Stomach (tissue), 4 donors: ENCODE results near the gene DUOX2.

Source experiments
- CTCF ChIP-seq, 7 experiments: fragments of 450-650 bp in 4 of 7; fragments of 200-600 bp in 3 of 7; sonication (generic) in 3 of 7; IDR thresholded peaks; one replicate each; pipeline ENCODE4 v1.5.1; 2016 to 2019; ENCODE audit warnings: antibody characterized with exemption in 7 of 7, control low read depth in 2 of 7, mild to moderate bottlenecking in 1 of 7
- POLR2A ChIP-seq, 4 donors: fragments of 450-650 bp; IDR thresholded peaks; one replicate each; pipeline ENCODE4 v1.6.1; 2016; ENCODE audit warnings: antibody characterized with exemption in 4 of 4, control low read depth in 2 of 4, mild to moderate bottlenecking in 1 of 4, moderate library complexity in 1 of 4
- POLR2AphosphoS5 ChIP-seq, 3 donors: sonication (generic); formaldehyde crosslinking; IDR thresholded peaks; one replicate each; pipeline ENCODE4 v1.6.1; 2016; ENCODE audit warnings: antibody characterized with exemption in 3 of 3

- TF ChIP-seq POLR2AphosphoS5 (IDR thresholded peaks at IDR 0.05): no peak
- TF ChIP-seq CTCF (IDR thresholded peaks at IDR 0.05): no peak
- no peak for TF ChIP-seq POLR2A (IDR thresholded peaks at IDR 0.05)
These were observed 63.4 kb downstream of the DUOX2 start for GRCh38 chr15:45050587-45050986.
